Measurements from ENCODE around the gene RPL32. TPM values are rescaled to one million over a fixed set of nuclear protein-coding genes. Genes with fewer than 3 reads are reported as not detected.
A peak's percentile ranks its signal among the peaks of the same experiment; 100 is the strongest.

The RPL32 gene
- total and polyA plus RNA-seq, 4 donors, result 218 to 1,124 (median 577) TPM

DNA sequence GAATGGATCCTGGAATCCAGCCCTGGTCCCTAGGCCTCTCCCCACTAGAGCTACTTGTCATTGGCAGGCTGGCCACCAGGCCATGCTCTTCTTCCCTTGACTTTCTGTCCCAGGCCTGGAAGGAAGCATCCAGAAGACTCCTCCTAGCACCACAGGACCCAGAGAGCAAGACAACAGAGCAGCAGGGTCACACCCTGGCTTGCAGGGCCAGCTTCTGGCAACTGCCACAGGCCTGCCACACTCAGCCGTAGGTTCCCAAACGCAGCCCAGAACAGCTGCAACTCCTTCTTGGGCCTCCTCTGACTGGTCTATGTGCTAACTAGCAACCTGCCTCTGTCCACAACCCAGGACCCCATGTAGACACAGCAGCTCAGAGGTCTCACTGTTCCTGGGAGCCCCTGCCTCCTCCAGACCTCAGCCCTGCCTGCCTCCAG lies 36.8 kb upstream of the RPL32 start:
- Histone ChIP-seq H3K36me3 (ENCODE audit: control insufficient read depth in 4 of 4, insufficient read depth in 3 of 4, low read depth in 1 of 4, low read length in 3 of 4) (no peaks in the 10 kb centered on the region), H3K9ac (ENCODE audit: low read depth in 1 of 2, low read length in 2 of 2) (no peak overlapping the region), H3K27ac (ENCODE audit: low read depth in 1 of 2, low read length in 2 of 2) (no peak overlapping the region), H3K9me3 (ENCODE audit: control insufficient read depth in 4 of 4, low read length in 3 of 4) (no peaks in the 10 kb centered on the region), H3K4me1 (ENCODE audit: control insufficient read depth in 4 of 4, insufficient read depth in 4 of 4, low read length in 3 of 4) (peaks cover 0 to 4% (median 0%) of the 10 kb centered on the region in 4 donors), H3K27me3 (ENCODE audit: control insufficient read depth in 4 of 4, insufficient read depth in 4 of 4, low read length in 3 of 4) (peaks cover 0 to 2% (median 0%) of the 10 kb centered on the region in 4 donors), H3K4me3 (ENCODE audit: low read depth in 1 of 3, low read length in 3 of 3) (no peak overlapping the region)
- 93% methylated on average over 2 of the region's 2 CpGs for WGBS
- TF ChIP-seq YY1 (IDR thresholded peaks at IDR 0.05) (no peak), ZBTB33 (IDR thresholded peaks at IDR 0.05) (no peak), RXRA (IDR thresholded peaks at IDR 0.05) (no peak)
- no peak for DNase-seq (ENCODE audit: low spot score)

- no peak overlapping the region for H3K9ac ChIP-seq (ENCODE audit: low read depth in 1 of 2, low read length in 2 of 2)
- no peak overlapping the region for H3K27ac ChIP-seq (ENCODE audit: low read depth in 1 of 2, low read length in 2 of 2)
- TF ChIP-seq JUND (IDR thresholded peaks at IDR 0.05), result no peak
- TF ChIP-seq FOXA2 (IDR thresholded peaks at IDR 0.05), result no peak
- TF ChIP-seq GABPA (IDR thresholded peaks at IDR 0.05 in 1 of 2, conservative IDR thresholded peaks at IDR 0.05 in 1 of 2), result no peak
- no peak for TF ChIP-seq RAD21 (IDR thresholded peaks at IDR 0.05)
- TF ChIP-seq HNF4G (IDR thresholded peaks at IDR 0.05), result no peak
- no peak for TF ChIP-seq MAX (IDR thresholded peaks at IDR 0.05)
- no peak for TF ChIP-seq HNF4A (conservative IDR thresholded peaks at IDR 0.05)
- no peak for TF ChIP-seq EGR1 (IDR thresholded peaks at IDR 0.05; ENCODE audit: low read depth in 2 of 2)
- no peak for TF ChIP-seq SP1 (IDR thresholded peaks at IDR 0.05)
- TF ChIP-seq RXRA (IDR thresholded peaks at IDR 0.05), result no peak
- WGBS, result 97% methylated on average over 7 of the region's 7 CpGs
- DNase-seq (ENCODE audit: low spot score), result no peak
- H3K4me1 ChIP-seq (ENCODE audit: control insufficient read depth in 4 of 4, insufficient read depth in 4 of 4, low read length in 3 of 4), result peaks cover 0 to 4% (median under 1%) of the 10 kb centered on the region in 4 donors
- H3K9me3 ChIP-seq (ENCODE audit: control insufficient read depth in 4 of 4, low read length in 3 of 4), result no peaks in the 10 kb centered on the region
- H3K36me3 ChIP-seq (ENCODE audit: control insufficient read depth in 4 of 4, insufficient read depth in 3 of 4, low read depth in 1 of 4, low read length in 3 of 4), result no peaks in the 10 kb centered on the region
- peaks cover 0 to 2% (median 0%) of the 10 kb centered on the region in 4 donors for H3K27me3 ChIP-seq (ENCODE audit: control insufficient read depth in 4 of 4, insufficient read depth in 4 of 4, low read length in 3 of 4)
- H3K4me3 ChIP-seq (ENCODE audit: low read depth in 1 of 3, low read length in 3 of 3), result no peak overlapping the region
Observed at GRCh38 chr3:12877040-12877439, 35.7 kb upstream of the RPL32 start.

DNA sequence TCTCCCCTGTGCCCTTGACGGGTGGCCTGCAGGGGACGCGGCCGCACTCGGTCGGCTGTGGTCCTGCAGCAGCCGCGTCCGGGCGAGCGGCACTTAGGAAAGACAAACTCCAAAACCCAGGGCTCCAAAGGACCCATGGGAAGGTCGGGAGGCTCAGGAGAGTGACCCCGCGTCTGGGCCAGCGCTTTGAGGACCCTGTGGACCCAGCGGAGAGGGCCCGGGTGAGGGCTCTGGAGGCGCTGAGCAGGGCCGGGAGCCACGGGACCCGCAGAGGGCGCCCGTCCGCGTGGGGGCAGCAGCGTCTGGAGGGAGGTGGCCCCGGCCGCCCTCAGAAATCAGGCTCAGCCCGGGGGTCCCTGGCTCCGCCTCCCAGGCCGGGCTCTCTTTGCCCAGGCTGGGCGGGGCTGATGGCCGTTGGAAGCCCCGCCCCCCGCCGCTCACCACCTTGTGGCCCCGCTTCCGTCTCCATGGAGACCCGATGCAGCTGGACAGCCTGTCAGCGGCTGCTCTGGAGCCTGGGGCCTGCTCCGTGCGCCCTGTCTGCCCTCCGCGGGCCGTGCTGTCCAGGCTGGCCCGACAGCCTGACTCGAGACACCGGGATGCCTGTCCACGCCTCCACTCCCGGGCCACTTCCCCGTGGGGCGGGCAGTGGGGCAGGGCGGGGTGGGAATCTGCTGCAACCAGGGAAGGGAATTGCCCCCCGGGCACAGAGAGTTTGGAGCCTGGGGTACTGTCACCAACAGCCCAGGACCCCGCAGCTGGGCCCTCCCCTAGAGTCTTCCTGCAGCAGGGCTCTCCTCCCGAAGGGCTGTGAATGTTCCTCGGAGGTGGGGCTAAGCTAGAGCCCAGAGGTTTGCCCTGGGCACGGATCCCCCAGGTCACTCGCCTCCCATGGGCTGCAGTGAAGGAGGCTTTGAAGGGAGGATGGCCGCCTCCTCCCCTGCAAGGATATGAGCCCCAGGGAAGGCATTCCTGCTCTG lies 34.8 kb upstream of the RPL32 start:
- TF ChIP-seq RAD21 (IDR thresholded peaks at IDR 0.05) (peak in 1 of 2 donors; percentile 21), FOXA2 (IDR thresholded peaks at IDR 0.05) (no peak)
- TF ChIP-seq, protein P1, sequence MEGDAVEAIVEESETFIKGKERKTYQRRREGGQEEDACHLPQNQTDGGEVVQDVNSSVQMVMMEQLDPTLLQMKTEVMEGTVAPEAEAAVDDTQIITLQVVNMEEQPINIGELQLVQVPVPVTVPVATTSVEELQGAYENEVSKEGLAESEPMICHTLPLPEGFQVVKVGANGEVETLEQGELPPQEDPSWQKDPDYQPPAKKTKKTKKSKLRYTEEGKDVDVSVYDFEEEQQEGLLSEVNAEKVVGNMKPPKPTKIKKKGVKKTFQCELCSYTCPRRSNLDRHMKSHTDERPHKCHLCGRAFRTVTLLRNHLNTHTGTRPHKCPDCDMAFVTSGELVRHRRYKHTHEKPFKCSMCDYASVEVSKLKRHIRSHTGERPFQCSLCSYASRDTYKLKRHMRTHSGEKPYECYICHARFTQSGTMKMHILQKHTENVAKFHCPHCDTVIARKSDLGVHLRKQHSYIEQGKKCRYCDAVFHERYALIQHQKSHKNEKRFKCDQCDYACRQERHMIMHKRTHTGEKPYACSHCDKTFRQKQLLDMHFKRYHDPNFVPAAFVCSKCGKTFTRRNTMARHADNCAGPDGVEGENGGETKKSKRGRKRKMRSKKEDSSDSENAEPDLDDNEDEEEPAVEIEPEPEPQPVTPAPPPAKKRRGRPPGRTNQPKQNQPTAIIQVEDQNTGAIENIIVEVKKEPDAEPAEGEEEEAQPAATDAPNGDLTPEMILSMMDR (IDR thresholded peaks at IDR 0.05; ENCODE audit: low read depth, low read length, missing input control), result no peak
- Histone ChIP-seq H3K36me3 (ENCODE audit: control insufficient read depth in 4 of 4, insufficient read depth in 3 of 4, low read depth in 1 of 4, low read length in 3 of 4) (no peaks in the 10 kb centered on the region), H3K27me3 (ENCODE audit: control insufficient read depth in 4 of 4, insufficient read depth in 4 of 4, low read length in 3 of 4) (peaks cover 0 to 2% (median 0%) of the 10 kb centered on the region in 4 donors), H3K9me3 (ENCODE audit: control insufficient read depth in 4 of 4, low read length in 3 of 4) (no peaks in the 10 kb centered on the region), H3K4me3 (ENCODE audit: low read depth in 1 of 3, low read length in 3 of 3) (peak overlapping the region in 1 of 3 donors; percentile 10), H3K4me1 (ENCODE audit: control insufficient read depth in 4 of 4, insufficient read depth in 4 of 4, low read length in 3 of 4) (peaks cover 0 to 13% (median 8%) of the 10 kb centered on the region in 4 donors), H3K27ac (ENCODE audit: low read depth in 1 of 2, low read length in 2 of 2) (no peak overlapping the region), H3K9ac (ENCODE audit: low read depth in 1 of 2, low read length in 2 of 2) (no peak overlapping the region)
- 34% methylated on average over 60 of the region's 60 CpGs for WGBS
- peak; percentile 68 for DNase-seq (ENCODE audit: low spot score)
